Colon (tissue), 2 donors: Measurements from ENCODE around the gene GRB10.

Experiments used
- FAIRE-seq: peaks from 2 replicates; lab custom pipeline; 2012; peaks lifted over from hg19 to GRCh38; lab: Jason Lieb, UNC
- donor health status: control.
- donor health status: control.

GRB10 gene

GRCh38 chr7:50688226-50688590 is 94.5 kb downstream of the GRB10 start:
- FAIRE-seq: no peak

DNA sequence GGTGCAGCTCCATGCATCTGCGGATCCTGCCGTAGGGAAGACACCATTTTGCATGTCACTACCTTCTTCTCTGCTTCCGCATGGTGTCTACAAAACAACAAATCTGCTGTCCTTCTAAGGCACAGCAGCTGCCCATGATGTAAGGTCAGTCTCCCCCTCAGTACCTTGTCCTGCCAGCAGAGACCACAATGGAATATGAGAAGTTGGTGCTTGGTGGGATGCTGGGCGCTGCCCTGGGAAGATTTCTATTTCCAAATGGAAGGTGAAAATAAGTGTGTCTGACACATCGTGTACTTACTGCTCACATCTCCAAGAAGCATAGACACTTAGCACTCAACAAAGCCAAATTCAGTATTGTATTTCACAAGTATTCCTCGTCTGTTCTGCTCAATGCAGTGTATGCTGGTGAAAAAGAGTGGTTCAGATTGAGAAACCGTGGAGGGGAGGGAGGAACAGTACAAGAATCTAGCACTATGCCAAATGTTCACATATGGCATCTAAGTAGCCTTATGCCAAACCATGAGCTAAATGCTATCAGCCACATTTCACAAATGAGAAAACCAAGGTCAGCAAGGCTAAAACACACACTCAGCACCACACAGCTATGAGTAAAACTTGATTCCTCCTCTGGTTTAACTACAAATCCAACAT is 95.0 kb downstream of the GRB10 start:
- no peak for FAIRE-seq

DNA sequence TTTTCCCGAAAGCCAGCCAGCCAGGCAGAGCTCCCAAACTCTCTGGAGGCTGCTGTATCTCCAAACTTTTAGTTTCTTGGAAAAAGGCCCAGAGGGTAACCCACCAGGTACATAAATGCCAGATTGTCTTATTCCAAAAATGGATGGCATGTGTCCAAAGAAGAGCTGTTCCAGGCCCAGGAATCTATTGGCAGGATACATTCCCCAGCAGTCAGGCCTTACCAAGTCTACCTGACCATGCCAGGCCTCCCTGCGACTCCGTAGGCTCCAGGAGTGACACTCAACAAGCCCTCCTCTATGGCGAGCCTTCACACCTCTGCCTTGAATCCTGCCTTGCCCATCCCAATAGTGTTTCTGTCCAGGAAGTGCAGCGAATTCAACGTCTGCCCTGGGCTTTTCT is 95.6 kb downstream of the GRB10 start:
- FAIRE-seq: no peak

DNA sequence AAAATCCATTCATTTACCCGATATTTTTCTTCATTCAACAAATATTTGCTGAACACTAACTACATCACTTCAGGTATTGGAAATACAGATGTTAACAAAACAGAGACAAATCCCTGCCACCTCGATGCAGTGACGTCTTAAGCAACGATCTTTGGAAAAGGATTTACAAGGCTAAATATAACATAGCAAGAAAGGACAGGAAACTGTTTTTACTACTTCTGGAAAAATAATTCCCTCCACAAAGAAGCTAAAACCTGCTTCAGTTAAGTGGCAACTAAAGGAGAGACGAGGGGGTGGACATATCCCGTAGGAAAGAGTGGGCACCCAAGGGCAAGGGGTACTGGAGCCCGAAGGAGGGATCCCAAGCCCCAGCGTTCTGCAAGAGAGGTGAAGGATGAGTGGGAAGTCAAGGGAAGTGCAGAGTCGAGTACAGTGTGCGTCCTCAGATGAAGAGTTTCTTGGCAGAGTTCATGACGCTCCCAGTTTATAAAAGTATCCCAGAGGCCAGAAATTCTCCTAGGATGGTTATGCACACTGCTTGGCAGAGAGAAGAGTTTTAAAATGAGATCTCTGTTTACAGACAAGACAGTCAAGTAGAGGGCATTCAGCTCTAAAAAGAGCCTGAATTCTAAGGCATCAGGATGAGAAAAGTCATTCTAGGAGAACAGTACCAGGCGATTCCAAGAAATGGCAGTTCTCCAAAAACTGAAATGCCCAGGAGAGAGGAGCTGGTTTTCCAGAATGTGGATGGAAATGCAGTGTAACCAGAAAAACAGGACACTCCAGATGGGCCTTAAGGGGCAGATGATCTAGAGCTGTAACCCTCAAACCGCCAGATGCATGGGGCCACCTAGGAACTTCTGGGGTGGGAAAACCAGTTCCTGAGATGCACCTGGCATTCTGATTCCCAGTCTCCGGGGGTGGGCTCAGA is 97.3 kb downstream of the GRB10 start:
- FAIRE-seq: no peak

DNA sequence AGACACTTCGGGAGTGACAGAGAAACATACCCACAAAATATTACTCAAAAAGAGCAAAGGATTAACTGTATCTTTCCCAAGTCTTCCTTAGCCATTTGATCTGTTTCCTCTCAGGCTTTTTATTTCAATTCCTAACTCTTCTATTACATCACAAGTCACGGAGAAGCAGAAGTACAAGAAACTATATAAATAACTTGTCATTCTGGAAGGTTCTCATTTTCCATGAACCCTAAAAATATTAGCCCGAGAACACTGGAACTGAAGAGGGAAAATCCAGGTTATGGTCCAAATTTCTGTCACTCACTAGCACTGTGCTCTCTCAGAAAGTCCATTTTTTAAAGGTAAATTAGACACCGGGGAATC is 98.0 kb downstream of the GRB10 start:
- no peak for FAIRE-seq

DNA sequence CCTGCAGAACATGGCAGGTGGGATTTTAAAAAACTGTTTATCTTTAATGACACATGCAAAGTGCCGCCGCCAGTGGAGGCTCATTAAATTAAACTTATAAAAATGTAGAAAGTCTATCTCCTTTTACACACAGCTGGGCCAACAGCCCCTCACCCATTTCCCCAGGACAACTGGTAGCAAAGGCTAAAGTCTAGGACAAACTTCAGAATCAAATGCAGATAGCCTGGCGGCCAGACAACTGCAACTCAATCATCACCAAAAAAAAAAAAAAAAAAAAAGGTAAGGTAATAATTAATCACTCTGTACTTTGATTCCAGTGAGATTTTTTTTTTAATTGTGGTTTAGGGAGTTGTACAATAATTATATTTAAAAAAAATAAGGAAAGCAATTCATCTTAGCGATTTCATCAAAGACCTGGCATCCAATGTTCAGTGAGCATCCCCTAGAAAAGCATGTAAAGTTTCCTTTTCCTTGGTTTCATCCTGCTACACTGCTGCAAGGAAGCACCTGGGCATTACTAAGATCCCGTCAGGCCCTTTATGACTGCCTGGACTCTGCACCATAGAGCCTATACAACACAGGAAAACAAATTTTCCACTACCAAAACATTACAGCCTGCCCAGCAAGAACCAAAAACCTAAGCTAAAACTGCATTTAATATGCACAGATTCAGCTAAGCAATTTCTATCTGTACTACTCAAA is 98.5 kb downstream of the GRB10 start:
- FAIRE-seq: no peak

DNA sequence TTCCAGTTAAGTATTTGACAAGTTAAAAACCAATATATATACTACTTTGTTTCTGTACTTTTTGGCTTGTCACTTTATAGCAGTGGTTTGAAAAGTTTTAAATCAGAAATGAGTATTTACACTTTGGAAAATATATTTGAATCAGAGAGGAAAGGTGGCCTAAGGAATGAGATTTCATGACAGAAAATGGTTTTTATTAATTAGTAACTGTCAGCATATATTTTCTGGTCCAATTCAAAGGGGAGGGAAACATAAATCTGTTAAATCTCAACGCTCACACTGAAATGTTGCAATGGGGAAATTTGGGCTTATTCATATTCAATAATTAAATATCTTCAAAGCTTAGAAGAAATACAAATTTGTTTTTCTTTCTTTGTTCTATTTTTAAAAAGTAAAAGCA is 100.1 kb downstream of the GRB10 start:
- FAIRE-seq: no peak

- FAIRE-seq: no peak
Observed at GRCh38 chr7:50682079-50682478, 100.6 kb downstream of the GRB10 start.

GRCh38 chr7:50681432-50682045 is 101.2 kb downstream of the GRB10 start:
- no peak for FAIRE-seq

GRCh38 chr7:50679218-50680007 is 103.3 kb downstream of the GRB10 start:
- FAIRE-seq: no peak

DNA sequence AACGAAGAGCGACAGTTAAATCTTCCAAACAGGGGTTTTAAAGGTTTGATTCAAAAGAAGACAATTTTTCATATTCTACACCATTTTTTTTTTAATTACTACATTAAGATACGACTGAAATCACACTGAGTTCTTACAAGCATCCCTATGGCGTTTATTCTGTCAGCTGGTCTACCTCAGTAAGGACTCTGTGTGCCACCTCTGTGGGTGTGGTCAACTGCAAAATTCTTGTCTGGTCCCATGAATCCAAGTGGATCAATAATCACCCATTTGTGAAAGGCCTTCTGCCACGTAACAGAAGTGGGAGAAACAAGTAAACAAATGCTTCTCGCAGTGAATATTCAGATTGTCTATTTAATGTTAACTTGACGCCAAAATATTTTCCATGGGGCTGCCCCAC is 104.1 kb downstream of the GRB10 start:
- no peak for FAIRE-seq

- FAIRE-seq: no peak
Observed at GRCh38 chr7:50677638-50677996, 105.1 kb downstream of the GRB10 start.

- no peak for FAIRE-seq
Observed at GRCh38 chr7:50676740-50677637, 105.7 kb downstream of the GRB10 start.

DNA sequence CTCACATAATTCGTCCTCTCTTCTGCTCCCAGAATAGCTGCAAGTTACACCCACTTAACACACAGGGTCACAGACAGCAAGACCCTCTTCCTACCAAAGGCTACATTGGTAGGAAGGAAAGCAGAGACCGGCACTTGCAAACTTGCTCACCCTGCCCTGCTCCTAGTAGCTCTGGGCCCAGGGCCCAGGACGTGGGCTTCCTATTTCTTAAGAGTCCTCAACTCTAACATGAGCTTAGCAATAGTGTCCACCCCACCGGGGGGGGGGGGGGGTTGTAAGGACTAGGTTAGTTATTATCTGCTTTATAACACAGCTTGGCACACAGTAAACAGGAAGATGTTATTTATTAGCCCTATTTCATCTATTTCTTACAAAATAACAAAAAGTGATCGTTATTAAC is 106.6 kb downstream of the GRB10 start:
- no peak for FAIRE-seq

GRCh38 chr7:50674896-50675835 is 107.5 kb downstream of the GRB10 start:
- no peak for FAIRE-seq

GRCh38 chr7:50674299-50674698 is 108.4 kb downstream of the GRB10 start:
- no peak for FAIRE-seq

GRCh38 chr7:50673096-50673495 is 109.6 kb downstream of the GRB10 start:
- FAIRE-seq: no peak

- FAIRE-seq: no peak
Observed at GRCh38 chr7:50672045-50672444, 110.7 kb downstream of the GRB10 start.

DNA sequence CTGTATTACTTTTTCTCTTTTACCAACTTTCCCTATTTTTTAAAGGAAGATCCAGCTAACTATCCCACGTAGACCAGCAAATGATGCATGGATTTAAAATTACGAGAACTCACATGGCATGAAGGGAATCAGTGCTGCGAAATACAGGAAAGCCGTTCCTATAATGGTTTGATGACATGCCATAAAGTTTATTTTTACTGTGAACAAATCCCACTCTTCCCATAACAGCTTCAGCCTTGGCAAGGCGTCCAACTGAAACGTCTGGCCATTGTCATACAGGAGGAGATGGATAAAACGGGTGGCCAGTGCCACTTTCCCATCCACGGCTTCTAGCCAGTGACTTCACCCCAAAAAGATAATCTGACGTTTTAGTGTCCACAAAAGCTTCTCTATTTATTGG is 111.3 kb downstream of the GRB10 start:
- FAIRE-seq: no peak

DNA sequence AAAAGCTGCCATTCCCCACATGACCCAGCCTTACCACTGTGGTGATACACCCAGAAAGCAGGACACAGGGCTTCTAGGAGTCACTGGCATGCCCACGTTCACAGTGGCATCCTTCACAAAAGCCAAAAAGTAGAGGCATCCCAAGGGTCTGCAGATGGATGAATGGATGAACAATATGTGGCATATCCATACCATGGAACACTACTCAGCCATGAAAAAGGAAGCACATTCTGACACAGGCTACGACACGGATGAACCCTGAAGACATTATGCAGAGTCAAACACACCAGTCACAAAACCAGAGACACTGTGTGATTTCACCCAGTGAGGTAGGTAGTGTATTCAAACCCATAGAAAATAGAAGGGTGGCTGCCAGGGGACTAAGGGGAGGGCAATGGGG is 112.8 kb downstream of the GRB10 start:
- no peak for FAIRE-seq
